ENCODE data around the gene GRID2. TPM values are rescaled to one million over a fixed set of nuclear protein-coding genes. Genes with fewer than 3 reads are reported as not detected.
"Not testable (repeated sequence)": the region's sequence is repeated elsewhere in the genome, so short reads cannot be mapped to it uniquely, and the experiment has no call there.

The GRID2 gene
- total and polyA plus RNA-seq, 8 donors = 0.14 to 0.36 (median 0.22) TPM

DNA sequence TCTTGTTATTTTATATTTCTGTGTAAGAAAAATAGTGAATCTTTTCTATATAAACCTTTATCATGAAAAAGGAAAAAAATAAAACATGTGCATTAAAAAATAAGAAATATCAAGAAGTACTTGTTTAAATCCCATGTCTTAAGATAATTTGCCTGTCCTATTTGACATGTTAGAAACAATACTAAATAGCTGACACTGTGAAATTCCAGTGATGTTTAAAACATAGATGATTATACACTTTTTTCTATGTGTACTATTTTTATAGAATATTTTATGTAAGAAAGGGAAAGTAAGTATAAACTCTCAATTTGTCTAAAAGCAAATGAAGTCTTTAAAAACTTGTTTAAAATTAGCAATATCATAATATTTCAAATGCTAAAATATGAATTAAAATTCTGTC, 981.6 kb downstream of the GRID2 start:
- no peaks in the 10 kb centered on the region for H3K4me1 ChIP-seq
- H3K36me3 ChIP-seq = no peaks in the 10 kb centered on the region
- ATAC-seq = no peak
- intact Hi-C loops (cut with DNase I) = no loop called here
- H3K27ac ChIP-seq = no peak overlapping the region
- no peaks in the 10 kb centered on the region for H3K27me3 ChIP-seq
- no peaks in the 10 kb centered on the region for H3K9me3 ChIP-seq
- DNase-seq = no peak
- no peak for TF ChIP-seq CTCF (IDR thresholded peaks at IDR 0.05)
- no peak overlapping the region for H3K4me3 ChIP-seq

DNA sequence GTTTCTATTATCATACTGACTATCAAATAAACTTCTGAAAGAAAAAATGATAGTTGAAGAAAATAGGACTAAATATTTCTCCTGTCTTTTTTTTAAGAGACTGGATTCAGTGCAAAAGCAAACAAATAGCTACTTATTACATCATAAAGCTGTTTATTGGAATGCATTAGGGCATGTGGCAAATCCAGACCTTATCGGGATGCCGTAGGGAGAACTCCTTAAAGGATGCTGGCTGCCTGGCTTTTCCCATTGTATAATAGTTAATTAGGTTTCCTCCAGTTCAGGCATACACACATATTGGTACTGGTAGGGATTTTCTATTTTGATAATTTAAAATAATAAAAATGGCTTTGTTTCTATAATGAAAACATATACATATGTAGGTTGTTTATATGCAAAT, 985.5 kb downstream of the GRID2 start:
- Histone ChIP-seq H3K9me3 (no peaks in the 10 kb centered on the region), H3K4me3 (no peak overlapping the region), H3K36me3 (no peaks in the 10 kb centered on the region), H3K4me1 (no peaks in the 10 kb centered on the region), H3K27me3 (no peaks in the 10 kb centered on the region), H3K27ac (no peak overlapping the region)
- no peak for TF ChIP-seq CTCF (IDR thresholded peaks at IDR 0.05)
- intact Hi-C loops (cut with DNase I) = no loop called here
- no peak for DNase-seq
- ATAC-seq = no peak

DNA sequence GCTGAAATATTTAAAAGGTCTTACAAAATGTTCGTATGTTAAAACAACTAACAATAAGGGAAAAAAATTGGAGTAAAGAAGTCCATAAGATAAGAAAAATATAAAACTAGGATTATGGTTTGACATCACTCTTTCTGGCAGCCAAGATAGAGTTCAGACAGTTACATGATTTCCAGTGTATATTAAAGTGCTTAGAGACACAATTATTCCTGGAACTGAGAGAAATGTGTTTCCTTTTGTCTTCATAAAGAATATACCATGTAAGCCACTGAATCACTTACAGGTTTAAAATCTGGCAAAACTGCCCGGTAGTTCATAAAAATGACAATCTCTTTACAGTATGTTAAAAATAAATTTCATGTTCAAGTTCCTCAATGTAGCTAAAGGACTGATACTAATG, 986.1 kb downstream of the GRID2 start:
- no peaks in the 10 kb centered on the region for H3K4me1 ChIP-seq
- H3K4me3 ChIP-seq = no peak overlapping the region
- no peak overlapping the region for H3K27ac ChIP-seq
- no peaks in the 10 kb centered on the region for H3K9me3 ChIP-seq
- H3K27me3 ChIP-seq = no peaks in the 10 kb centered on the region
- no peak for TF ChIP-seq CTCF (IDR thresholded peaks at IDR 0.05)
- intact Hi-C loops (cut with DNase I) = no loop called here
- ATAC-seq (no peak), DNase-seq (no peak)
- H3K36me3 ChIP-seq = no peaks in the 10 kb centered on the region

GRCh38 chr4:93299118-93299517, 995.4 kb downstream of the GRID2 start:
- no peak overlapping the region for H3K4me3 ChIP-seq
- TF ChIP-seq CTCF (IDR thresholded peaks at IDR 0.05) = no peak
- DNase-seq (no peak), ATAC-seq (no peak)
- H3K27ac ChIP-seq = no peak overlapping the region
- H3K27me3 ChIP-seq = no peaks in the 10 kb centered on the region
- intact Hi-C loops (cut with DNase I) = no loop called here
- H3K4me1 ChIP-seq = no peaks in the 10 kb centered on the region
- no peaks in the 10 kb centered on the region for H3K9me3 ChIP-seq
- no peaks in the 10 kb centered on the region for H3K36me3 ChIP-seq

- DNase-seq = peak in 3 of 4 donors; percentile 9 to 29 (median 17)
- H3K27ac ChIP-seq; intact Hi-C loops (cut with DNase I); H3K4me1 ChIP-seq; H3K27me3 ChIP-seq; H3K36me3 ChIP-seq; H3K9me3 ChIP-seq; H3K4me3 ChIP-seq; ATAC-seq: not testable (repeated sequence)
Measured at GRCh38 chr4:93300780-93301555, 997.2 kb downstream of the GRID2 start.

GRCh38 chr4:93302310-93302709, 998.5 kb downstream of the GRID2 start:
- no peaks in the 10 kb centered on the region for H3K36me3 ChIP-seq
- DNase-seq = no peak
- intact Hi-C loops (cut with DNase I) = no loop called here
- H3K9me3 ChIP-seq = no peaks in the 10 kb centered on the region
- ATAC-seq = no peak
- no peaks in the 10 kb centered on the region for H3K4me1 ChIP-seq
- TF ChIP-seq CTCF (IDR thresholded peaks at IDR 0.05) = no peak
- no peak overlapping the region for H3K27ac ChIP-seq
- H3K4me3 ChIP-seq = no peak overlapping the region
- H3K27me3 ChIP-seq = no peaks in the 10 kb centered on the region

Measured in left lung (tissue), 10 donors.